GM21786 (cell line): ENCODE data around the gene ACVR1B.

Experiments
- ATAC-seq: cut with Tn5 transposase; IDR thresholded peaks from one replicate; pipeline ENCODE4 v1.9.1; 2021; ENCODE audit not compliant: unreplicated experiment

ACVR1B gene

DNA sequence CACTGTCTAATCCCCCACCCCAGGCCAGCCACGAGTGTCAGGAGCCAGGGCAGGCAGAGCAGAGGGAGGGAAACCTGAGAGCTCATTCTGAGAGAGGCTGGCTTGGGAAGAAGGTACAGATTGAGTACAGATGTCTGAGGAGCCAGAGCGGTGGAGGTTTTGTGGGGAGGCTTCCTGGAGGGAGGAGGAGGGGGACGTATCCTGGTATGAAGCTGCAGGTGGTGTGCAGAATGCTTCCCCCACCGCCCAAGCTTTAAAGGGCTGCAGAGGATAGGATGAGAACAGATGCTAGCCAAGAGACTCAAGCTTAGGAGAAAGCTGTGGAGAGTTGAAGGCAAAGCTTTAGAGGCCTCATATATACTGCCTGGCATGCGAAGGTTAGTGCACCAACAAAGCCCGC is 52.1 kb downstream of the ACVR1B start:
- no peak for ATAC-seq

- ATAC-seq: no peak
Observed at GRCh38 chr12:52004042-52004648, 52.6 kb downstream of the ACVR1B start.

GRCh38 chr12:52005218-52005902 is 53.9 kb downstream of the ACVR1B start:
- ATAC-seq: no peak

GRCh38 chr12:52005903-52006703 is 54.6 kb downstream of the ACVR1B start:
- peak; percentile 81 for ATAC-seq

GRCh38 chr12:52006726-52007157 is 55.2 kb downstream of the ACVR1B start, which contains the start of gene TAMALIN:
Gene TAMALIN (plus strand): TSS chr12:52006946. CDS start chr12:52007020, 74 bp downstream.
- no peak for ATAC-seq

- ATAC-seq: no peak
Observed at GRCh38 chr12:52007158-52007921, 55.8 kb downstream of the ACVR1B start.

DNA sequence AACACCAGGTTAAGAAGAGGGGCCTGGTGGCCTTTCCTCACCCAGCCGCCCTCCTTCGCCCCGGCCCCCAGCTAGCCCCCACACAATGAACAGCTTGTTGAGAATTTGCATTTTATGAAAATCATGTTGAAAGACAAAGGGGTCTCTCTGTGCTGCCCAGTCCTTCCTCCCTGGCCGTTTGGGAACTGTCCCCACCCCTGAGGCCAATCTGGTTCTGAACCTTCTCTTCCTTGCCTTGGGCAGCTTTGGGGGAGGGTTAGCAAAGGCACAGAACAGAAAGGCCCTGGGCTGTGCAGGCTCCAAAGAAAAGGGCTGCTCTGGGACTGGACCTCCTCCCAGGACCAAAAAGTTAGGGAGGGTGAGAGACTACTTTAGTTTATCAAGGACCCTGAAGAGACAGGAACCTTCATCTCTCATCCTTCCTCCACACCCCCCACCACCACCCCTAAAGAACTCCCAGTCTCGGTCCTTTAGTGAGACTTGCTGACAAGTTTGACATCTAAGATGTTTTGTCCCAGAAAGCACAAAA is 56.5 kb downstream of the ACVR1B start:
- no peak for ATAC-seq

DNA sequence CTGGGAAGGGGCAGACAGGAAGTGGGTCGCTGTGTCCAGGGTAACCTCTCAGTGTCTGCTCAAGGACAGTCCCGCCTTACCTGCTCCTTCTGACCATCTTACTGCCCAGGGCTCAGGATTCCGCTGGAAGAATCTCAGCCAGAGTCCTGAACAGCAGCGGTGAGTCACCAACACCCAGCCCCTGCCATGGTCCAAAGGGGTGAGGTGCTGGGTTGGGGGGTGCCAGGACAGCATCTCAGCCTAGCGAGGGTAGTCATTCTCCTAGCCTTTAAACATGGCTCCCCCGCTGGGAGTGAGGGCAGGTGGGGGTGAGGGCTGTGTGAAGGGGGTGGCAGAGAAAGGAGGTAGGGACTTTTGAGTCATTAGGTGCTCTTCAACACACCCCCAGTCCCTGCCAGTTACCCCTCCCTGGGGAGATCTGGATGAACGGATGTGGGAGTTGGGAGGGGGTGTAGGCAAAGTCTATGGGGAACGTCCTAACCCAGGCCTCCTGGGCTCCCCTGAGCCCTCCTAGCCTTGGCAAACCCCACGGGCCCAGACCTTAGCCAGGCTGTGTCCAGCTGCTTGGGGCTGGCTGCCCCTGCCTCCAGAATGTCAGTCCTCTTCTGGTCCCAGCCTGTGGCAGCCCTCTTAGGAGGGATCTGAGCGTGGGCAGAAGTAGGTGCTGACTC is 57.7 kb downstream of the ACVR1B start:
- no peak for ATAC-seq

DNA sequence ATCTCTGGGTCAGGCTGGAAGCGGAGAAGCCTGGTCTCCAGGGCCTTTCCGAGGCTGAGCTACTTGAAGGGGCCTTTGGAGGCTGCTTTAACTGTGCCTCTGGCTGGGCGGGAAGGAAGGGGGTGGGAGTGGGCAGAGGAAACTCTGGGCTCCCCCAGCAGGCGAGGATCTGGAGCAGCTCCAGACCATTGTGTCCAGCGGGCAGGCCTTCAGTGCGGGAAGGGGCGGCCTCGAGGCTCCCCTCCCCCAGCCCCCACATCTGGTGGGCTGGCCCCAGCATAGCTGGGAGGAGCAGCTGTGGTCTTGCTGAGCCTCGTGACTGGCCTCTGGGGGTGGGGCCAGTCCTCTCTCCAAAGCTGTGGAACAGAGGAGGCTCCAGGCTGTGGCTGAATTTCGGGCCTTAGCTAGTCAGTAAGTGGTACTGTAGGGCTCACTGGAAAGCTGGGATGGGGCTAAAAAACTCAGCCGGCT is 58.7 kb downstream of the ACVR1B start:
- ATAC-seq: no peak

- ATAC-seq: no peak
Observed at GRCh38 chr12:52010692-52011601, 59.4 kb downstream of the ACVR1B start.

DNA sequence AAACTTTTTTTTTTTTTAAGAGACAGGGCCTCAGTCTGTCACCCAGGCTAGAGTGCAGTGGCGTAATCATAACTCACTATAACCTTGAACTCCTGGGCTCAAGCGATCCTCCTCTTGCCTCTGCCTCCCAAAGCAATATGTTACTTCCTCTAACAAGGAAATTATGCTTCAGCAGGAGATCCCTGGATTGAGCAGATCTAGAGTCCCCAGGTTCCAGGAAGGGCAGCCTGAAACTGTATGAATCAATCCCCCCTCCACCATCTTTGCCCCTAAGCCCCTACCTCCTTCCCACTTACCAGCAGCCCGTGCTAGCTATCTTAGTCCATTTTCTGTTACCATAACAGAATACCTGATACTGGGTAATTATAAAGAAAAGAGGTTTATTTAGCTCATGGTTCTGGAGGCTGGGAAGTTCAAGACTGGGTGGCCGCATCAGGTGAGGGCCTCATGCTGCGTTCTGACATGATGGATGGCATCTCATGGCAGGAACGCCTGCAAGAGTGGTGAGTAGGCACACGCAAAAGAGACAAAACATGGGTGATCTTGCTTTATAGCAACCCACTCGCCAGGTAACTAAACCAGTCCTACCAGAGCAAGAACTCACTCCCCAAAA is 60.2 kb downstream of the ACVR1B start:
- no peak for ATAC-seq

- no peak for ATAC-seq
Observed at GRCh38 chr12:52013626-52014310, 62.3 kb downstream of the ACVR1B start.

DNA sequence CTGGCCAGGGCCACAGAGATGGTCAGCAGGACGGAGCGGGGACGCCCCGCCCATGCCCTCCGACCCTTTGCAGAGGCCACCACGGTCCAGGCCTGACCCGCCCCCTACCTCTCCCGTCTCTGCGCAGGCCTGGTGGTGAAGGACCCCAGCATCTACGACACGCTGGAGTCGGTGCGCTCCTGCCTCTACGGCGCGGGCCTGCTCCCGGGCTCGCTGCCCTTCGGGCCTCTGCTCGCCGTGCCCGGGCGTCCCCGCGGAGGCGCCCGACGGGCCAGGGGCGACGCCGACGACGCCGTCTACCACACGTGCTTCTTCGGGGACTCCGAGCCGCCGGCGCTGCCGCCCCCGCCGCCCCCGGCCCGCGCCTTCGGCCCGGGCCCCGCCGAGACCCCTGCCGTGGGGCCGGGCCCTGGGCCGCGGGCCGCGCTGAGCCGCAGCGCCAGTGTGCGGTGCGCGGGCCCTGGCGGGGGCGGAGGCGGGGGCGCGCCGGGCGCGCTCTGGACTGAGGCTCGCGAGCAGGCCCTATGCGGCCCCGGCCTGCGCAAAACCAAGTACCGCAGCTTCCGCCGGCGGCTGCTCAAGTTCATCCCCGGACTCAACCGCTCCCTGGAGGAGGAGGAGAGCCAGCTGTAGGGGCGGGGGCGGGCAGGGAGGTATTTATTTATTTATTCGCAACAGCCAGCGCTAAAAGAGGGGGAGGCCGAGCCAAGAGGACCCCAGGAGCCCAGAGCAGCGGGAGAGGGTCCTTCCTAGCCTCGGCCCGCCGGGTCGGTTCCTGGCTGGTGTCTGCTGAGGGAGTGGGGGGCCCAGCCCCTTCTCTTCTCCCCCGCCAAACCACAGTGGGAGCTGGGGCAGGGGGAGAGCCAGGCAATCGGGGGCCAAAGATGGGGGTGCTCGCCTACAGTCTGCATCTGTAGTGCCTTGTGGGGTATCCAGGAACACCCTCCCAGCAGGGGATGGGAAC is 63.4 kb downstream of the ACVR1B start:
- ATAC-seq: no peak

- no peak for ATAC-seq
Observed at GRCh38 chr12:52015532-52016041, 64.1 kb downstream of the ACVR1B start.

DNA sequence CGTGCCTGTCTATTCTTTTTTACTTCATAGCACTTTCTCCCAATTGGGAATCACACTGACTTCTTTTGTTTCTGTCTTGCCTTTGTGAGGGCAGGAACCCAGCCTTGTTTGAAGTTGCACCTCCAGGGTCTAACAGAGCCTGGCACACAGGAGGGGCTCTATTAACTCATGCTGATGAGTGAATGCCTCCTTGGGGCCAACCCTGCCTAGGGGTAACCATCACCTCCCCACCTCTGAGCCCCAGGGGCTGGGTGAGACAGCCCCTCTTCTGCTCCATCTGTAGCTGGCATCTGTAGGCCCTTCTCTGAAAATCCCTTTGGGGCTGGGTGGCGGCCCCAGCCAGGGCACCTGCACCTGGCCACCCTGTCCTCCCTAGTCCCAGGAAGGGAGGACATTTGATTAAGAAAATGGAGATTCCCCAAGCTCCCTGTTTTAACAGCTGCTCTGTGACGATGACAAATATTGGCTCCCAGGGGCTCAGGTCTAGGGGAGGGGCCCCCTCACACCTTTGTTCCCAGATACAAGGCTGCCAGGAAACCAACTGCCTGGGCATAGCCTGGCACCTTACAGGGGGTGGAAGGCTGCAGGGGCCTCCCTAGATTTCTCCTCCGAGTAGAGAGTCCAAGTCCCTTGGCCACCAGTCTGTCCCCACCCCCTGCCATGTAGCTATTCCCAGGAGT is 67.1 kb downstream of the ACVR1B start:
- ATAC-seq: no peak

GRCh38 chr12:52019113-52019770 is 67.7 kb downstream of the ACVR1B start:
- ATAC-seq: no peak
